Measurements from ENCODE around the gene KMT2E. TPM values are rescaled to one million over a fixed set of nuclear protein-coding genes. Genes with fewer than 3 reads are reported as not detected.
A peak's percentile ranks its signal among the peaks of the same experiment; 100 is the strongest.

The KMT2E gene
- total RNA-seq, 1 donor from 2014 or later, result 161 TPM

DNA sequence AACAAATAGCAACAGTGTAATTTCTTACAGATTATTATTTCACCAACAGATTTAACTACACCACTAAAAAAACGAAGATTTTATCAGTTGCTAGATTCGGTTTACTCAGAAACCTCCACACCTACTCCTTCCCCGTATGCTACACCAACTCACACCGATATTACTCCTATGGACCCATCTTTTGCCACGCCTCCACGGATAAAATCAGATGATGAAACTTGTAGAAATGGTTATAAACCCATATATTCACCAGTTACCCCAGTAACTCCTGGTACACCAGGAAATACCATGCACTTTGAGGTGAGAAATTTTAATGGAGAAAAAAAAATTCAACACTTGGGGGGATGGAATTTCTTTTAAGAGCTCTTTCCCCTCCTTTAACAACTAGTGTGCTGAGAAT lies 92.5 kb downstream of the KMT2E start:
- intact Hi-C loops (cut with DNase I), result no loop called here
- ATAC-seq, result no peak
- DNase-seq (ENCODE audit: low spot score), result no peak

GRCh38 chr7:105107458-105107857 lies 93.5 kb downstream of the KMT2E start:
- DNase-seq (ENCODE audit: low spot score) (no peak), ATAC-seq (no peak)
- intact Hi-C loops (cut with DNase I), result no loop called here

GRCh38 chr7:105112440-105113418 lies 98.7 kb downstream of the KMT2E start:
- ATAC-seq (peak; percentile 47), DNase-seq (ENCODE audit: low spot score) (no peak)

DNA sequence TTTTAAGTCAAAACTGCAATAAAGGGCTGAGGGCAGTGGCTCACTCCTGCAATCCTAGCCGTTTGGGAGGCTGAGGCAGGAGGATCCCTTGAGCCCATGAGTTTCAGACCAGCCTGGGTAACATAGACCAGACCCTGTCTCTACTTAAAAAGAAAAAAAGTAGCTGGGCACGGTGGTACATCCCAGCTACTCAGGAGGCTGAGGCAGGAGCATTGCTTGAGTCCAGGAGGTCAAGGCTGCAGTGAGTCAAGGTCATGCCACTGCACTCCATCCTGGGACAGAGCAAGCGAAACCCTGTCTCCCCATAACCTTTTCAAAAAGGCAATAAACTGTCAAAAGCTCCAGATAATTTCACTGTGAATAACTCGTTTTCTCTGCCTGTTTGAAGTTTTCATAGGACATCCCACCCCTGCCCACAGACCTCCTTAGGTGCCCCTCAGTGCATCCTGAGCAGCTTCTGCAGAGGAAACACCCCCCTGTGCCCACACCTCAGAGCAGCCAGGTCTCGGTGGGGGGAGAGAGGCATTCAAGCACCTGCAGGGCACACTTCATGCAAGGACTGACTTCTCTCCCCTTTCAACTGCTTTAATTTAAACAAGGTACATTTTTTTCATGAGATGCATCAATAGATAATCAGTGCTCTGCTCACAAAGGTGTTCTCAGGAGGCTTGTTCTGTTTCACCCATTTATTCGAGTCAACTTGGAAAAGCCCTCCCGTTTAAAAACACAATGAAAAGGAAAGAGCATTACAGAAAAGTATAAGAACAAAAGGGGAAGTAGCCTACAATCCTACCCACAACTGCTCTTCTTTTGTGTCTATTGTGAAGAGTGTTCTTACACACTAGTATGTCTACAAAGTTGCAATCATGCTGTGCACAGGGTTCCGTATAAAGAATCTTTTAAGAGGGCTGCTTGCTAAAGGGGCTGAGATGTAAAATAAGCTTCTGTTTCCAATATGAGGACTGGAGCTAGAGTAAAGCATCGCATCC lies 104.9 kb downstream of the KMT2E start:
- DNase-seq (ENCODE audit: low spot score) (no peak), ATAC-seq (no peak)
- intact Hi-C loops (cut with DNase I), result no loop called here

More at GRCh38 chr7:105112440-105113418, 98.7 kb downstream of the KMT2E start:
- intact Hi-C loops (cut with DNase I), result no loop called here

GRCh38 chr7:105122619-105123018 lies 108.6 kb downstream of the KMT2E start:
- no peak for DNase-seq (ENCODE audit: low spot score)
- ATAC-seq, result peak; percentile 36
- intact Hi-C loops (cut with DNase I), result no loop called here

DNA sequence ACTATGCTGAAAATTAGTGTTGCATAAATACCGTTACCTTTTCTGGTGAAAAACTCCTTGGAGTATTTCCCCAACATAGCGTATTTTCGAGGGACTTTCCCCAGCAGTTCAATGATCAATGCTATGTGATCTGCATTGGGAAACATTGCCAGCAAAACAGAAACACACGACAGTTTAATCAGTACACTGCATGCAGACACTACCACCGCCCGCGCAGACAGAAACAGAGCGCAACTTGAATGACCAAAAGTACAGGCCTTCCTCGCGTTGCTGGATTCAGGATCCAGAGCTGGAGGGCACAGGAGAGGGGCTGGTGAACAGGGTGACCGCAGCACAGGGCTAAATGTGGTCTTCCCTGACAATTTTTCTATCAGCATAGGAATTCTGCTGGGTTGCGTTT lies 111.7 kb downstream of the KMT2E start:
- ATAC-seq, result no peak
- no peak for DNase-seq (ENCODE audit: low spot score)
- intact Hi-C loops (cut with DNase I), result no loop called here

DNA sequence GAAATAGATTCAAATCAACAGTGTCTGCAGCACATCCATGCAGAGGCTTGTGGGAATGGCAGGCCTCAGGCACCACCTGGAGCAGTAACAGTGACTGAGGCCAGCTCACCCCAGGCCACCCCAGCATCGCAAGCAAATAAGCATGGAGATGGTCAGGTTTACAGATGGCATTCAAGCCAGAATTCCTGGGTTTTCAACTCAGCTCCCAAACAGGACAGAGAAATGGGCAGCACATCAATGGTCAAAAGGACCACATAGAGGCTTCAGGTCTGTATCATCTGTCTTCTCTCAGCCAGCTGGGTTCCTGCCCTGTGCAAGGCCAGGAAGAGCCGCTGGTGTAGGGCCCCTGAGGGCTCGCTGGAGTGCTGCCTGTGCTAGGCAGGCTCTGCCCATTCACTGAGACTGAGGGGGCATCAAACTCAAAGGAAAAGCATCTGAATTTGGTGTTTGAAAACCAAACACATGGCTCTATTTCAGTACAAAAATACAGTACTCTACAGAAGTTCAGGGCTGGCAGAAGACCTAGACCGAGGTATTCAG lies 112.5 kb downstream of the KMT2E start:
- no peak for ATAC-seq
- intact Hi-C loops (cut with DNase I), result no loop called here

DNA sequence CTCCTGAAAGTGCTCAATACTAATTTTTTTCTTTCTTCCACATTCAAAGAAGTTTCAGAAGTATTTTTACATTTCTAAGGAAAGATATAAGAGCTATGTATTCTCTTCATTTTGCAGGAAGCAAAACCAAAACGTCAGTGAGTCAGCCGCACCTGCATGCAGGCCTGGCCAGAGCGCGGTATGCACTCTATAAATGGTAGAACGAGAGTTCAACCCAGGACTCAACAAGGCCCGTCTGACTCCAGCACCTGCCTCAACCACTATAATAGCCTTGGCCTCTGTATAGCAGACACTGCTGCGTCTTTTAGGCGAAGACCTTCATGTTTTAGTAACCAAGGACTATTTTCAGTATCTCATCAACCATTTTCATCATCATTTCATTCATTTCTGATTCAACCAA lies 113.2 kb downstream of the KMT2E start:
- ATAC-seq (no peak), DNase-seq (ENCODE audit: low spot score) (no peak)
- intact Hi-C loops (cut with DNase I), result no loop called here

More for the DNA sequence above, 112.5 kb downstream of the KMT2E start:
- DNase-seq (ENCODE audit: low spot score), result no peak

- DNase-seq (ENCODE audit: low spot score) (no peak), ATAC-seq (no peak)
- intact Hi-C loops (cut with DNase I), result no loop called here
Observed at GRCh38 chr7:105130048-105130447, 116.0 kb downstream of the KMT2E start.

- no peak for ATAC-seq
- DNase-seq (ENCODE audit: low spot score), result no peak
- intact Hi-C loops (cut with DNase I), result no loop called here
Observed at GRCh38 chr7:105130580-105130979, 116.6 kb downstream of the KMT2E start.

- DNase-seq (ENCODE audit: low spot score) (no peak), ATAC-seq (no peak)
- intact Hi-C loops (cut with DNase I), result no loop called here
Observed at GRCh38 chr7:105131033-105131656, 117.1 kb downstream of the KMT2E start.

DNA sequence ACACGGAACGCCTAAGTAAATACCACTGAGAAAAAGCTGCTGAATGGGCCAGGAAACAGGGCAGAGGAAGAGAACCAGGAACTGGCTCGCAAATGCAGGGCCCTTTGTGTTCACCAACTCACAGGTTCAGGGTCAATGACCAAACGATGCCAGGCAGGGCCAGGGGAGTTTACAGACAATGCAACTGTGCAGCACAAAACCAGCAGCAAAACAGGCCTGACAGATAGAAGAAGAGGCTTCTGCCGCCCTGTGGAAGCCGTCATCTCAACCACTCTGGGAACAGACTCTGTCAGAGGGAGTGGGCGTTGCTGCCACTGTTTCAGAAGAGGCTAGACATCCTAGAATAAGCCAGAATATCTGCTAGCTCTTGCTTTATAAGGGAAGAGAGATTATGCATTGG lies 117.9 kb downstream of the KMT2E start:
- no peak for DNase-seq (ENCODE audit: low spot score)
- intact Hi-C loops (cut with DNase I), result no loop called here
- no peak for ATAC-seq

DNA sequence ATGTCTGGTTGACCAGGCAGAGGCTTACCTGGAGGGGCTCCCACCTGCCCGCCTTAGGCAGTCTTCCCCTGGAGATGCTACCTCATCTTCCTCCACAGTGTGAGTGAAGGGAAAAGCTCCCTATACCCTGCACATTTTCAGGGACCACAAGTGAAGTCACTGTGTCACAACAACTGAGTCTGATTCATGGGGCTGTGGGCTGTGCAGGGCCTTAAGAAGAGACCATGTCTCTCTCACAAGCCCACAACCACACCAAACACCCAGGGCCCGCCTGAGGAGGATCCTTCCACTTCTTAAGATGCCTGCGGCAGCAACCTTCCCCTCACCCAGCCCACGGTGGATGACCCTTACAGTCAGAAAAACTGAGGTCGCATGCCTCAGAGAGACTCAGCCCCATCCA lies 118.3 kb downstream of the KMT2E start:
- no peak for DNase-seq (ENCODE audit: low spot score)
- intact Hi-C loops (cut with DNase I), result no loop called here
- ATAC-seq, result no peak

- intact Hi-C loops (cut with DNase I), result no loop called here
- DNase-seq (ENCODE audit: low spot score) (no peak), ATAC-seq (no peak)
Observed at GRCh38 chr7:105132835-105133234, 118.8 kb downstream of the KMT2E start.

DNA sequence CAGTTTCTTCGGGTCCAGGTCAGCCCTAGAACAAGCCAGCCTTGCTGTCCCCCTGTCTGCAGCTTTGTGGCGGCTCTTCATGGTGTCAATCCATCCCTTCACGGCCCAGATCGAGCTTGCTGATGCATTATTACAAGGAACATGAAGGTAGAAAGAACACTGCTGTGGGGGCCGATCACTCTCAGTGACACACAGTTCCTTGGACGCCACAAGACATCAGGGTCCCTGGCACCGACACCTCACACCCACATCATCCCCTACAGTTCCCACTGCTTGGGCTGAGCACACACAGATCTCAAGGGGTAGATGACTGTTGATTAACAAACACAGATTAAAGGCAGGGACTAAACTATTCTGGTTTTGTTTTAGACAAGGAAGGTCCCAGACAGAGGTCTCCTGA lies 119.4 kb downstream of the KMT2E start:
- intact Hi-C loops (cut with DNase I), result no loop called here
- ATAC-seq (no peak), DNase-seq (ENCODE audit: low spot score) (no peak)

DNA sequence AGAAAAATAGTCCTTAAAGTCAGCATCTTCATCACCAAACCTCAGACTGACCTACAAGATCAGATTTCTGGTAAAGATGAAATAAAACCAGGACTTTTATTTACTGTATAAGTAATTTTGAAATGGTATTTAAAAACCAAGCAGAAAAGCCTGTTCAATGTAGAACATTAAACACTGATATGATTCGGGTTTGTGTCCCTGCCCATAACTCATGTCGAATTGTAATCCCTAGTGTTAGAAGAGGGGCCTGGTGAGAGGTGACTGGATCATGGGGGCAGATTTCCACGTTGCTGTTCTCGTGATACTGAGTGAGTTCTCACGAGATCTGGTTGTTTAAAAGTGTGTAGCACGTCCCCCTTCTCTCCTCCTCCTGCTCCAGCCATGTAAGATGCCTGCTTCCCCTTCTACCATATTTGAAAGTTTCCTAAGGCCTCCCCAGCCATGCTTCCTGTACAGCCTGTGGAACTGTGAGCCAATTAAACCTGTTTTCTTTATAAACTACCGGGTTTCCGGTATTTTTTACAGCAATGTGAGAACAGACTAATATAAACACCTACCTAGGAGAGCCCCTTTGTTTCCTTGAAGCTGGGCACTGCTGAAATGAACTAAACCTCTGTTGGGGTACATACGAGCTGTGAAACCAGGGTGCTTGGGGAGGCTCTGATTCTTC lies 120.1 kb downstream of the KMT2E start:
- intact Hi-C loops (cut with DNase I), result no loop called here
- ATAC-seq (no peak), DNase-seq (ENCODE audit: low spot score) (no peak)

DNA sequence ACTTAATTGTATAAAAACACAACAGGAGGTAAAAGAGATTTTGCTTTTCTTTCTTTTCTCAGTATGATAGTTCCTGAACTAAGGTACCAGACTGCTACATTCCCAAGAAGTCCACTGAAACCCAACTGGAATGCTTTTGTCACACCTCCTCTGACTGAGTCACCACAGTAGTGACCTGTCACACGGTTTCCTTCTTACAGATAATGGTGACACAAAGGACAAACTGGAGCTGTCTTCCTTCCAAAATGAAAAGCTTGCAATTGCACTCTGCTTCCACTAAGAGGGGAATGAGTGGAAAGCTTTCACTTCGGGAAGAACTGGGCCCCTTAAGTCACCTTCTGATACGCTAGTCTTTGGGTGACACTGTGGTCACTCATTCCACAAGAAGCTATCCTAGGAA lies 122.2 kb downstream of the KMT2E start:
- DNase-seq (ENCODE audit: low spot score) (no peak), ATAC-seq (no peak)
- intact Hi-C loops (cut with DNase I), result no loop called here

- DNase-seq (ENCODE audit: low spot score) (no peak), ATAC-seq (no peak)
- intact Hi-C loops (cut with DNase I), result no loop called here
Observed at GRCh38 chr7:105137898-105138297, 123.9 kb downstream of the KMT2E start.
